Ovary (tissue), 9 donors: Measurements from ENCODE around the gene CCDC32. TPM values are rescaled to one million over a fixed set of nuclear protein-coding genes. Genes with fewer than 3 reads are reported as not detected.

Experiments used
- DNase-seq, 5 donors: peaks; one replicate each; pipeline ENCODE4 v3.0.0-alpha.2; 2019 to 2020
- H3K27ac ChIP-seq, 2 donors: fragments of 200-600 bp; one replicate each; pipeline versions ENCODE4 v1.5.1 to v1.8.0; 2019 to 2022
- H3K27me3 ChIP-seq: fragments of 200-600 bp; one replicate; pipeline ENCODE4 v1.8.0; 2022
- H3K36me3 ChIP-seq: fragments of 200-600 bp; sonication (generic); one replicate; pipeline ENCODE4 v1.5.1; 2019
- H3K4me1 ChIP-seq: one replicate; pipeline ENCODE4 v1.8.1; 2013; ENCODE audit warnings: mild to moderate bottlenecking, moderate library complexity; ENCODE audit not compliant: insufficient read depth
- H3K4me3 ChIP-seq: fragments of 200-600 bp; sonication (generic); one replicate; pipeline ENCODE4 v1.5.1; 2017
- H3K9me3 ChIP-seq, 2 donors: fragments of 200-600 bp in 1 of 2; sonication (generic) in 1 of 2; one replicate each; pipeline versions ENCODE4 v1.5.1 to v1.8.1; 2013 to 2019; ENCODE audit warnings: mild to moderate bottlenecking in 1 of 2, moderate library complexity in 1 of 2
- EP300 ChIP-seq: sonication (generic); formaldehyde crosslinking; IDR thresholded peaks from one replicate; pipeline ENCODE4 v1.6.1; 2017; ENCODE audit warnings: antibody characterized with exemption
- POLR2A ChIP-seq: fragments of 450-650 bp; IDR thresholded peaks from one replicate; pipeline ENCODE4 v1.6.1; 2017; ENCODE audit warnings: antibody characterized with exemption, mild to moderate bottlenecking, moderate library complexity
- WGBS, 3 donors: extraction: QIAGEN DNeasy Blood & Tissue Kit in 1 of 3; methylation state at CpG; one replicate each; pipeline versions ENCODE4 v1.1.5 to v1.1.7; 2013 to 2017; 5-methylcytosine and 5-hydroxymethylcytosine counted together
- intact Hi-C, 4 donors: fragments of 100-400 bp; cut with DNase I; formaldehyde crosslinking; loops; one replicate each; pipeline versions ENCODE4 v1.11.0 to v1.15.1; 2022 to 2023
- polyA plus RNA-seq, 2 donors: library from polyadenylated mRNA; stranded (reverse); fragments of 200-250 nt in 1 of 2; fragments of 350-450 nt in 1 of 2; fragmentation: Illumina TruSeq in 1 of 2; extraction: RNeasy Lipid Tissue Mini Kit (QIAGEN cat#74804) in 1 of 2; gene quantifications; one replicate each; pipeline ENCODE4 v1.2.3, GENCODE V29; 2013 to 2014
- total RNA-seq, 7 donors: library from RNA; depleted of rRNA in 2 of 7; stranded (reverse); fragments of >200 nt in 2 of 7; fragmentation: NEBNext Ultra II Directional in 3 of 7; extraction: Animal tissue kit (Norgen Biotek cat#: 25700) in 3 of 7; gene quantifications; one replicate each; pipeline versions ENCODE4 v1.1.0 to v1.2.4, GENCODE V29; 2016 to 2023
- TF ChIP-seq, protein P1 (sequence below), 3 donors: fragments of 450-650 bp in 2 of 3; fragments of 200-600 bp in 1 of 3; IDR thresholded peaks; one replicate each; pipeline versions ENCODE4 v1.5.1 to v1.8.0; 2016 to 2022; ENCODE audit warnings: antibody characterized with exemption in 3 of 3, mild to moderate bottlenecking in 1 of 3
- donor health status: DM: no; HTN: no; CAD: no; lungs with moderate emphysema.
- donor health status: DM: no; HTN: no; CAD: no.
- donor health status: Bipolar disorder and iron deficiency.
- donor health status: DM: yes; HTN: yes; CAD: no.
- donor health status: DM: no; HTN: no; CAD: no.
- donor health status: DM: yes; HTN: yes; CAD: no.

Gene CCDC32
- total and polyA plus RNA-seq, 9 donors, result 21.0 to 57.6 (median 31.0) TPM

DNA sequence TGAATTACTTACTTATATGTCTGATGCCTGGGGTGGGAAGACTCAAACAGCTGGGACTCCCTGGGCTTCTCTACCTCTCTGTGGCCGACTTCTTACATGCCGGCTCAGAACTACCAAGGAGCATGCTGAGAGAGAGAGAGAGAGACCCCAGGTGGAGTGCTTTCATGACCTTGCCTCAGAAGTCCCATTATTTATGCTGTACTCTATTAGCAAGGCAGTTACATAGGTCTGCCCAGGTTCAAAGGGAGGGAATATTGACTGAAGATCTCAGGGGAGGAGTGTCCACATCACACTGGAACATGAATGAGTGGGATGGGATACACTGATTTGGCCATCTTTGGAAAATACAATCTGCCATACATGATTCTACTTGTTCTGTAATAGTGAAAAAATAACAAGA lies 16.2 kb downstream of the CCDC32 start:
- Histone ChIP-seq H3K27me3 (no peaks in the 10 kb centered on the region), H3K4me1 (no peaks in the 10 kb centered on the region), H3K9me3 (no peaks in the 10 kb centered on the region), H3K4me3 (no peak overlapping the region), H3K27ac (no peak overlapping the region), H3K36me3 (no peaks in the 10 kb centered on the region)
- intact Hi-C loops, result no loop called here
- TF ChIP-seq POLR2A (no peak), EP300 (no peak)
- TF ChIP-seq, protein P1, sequence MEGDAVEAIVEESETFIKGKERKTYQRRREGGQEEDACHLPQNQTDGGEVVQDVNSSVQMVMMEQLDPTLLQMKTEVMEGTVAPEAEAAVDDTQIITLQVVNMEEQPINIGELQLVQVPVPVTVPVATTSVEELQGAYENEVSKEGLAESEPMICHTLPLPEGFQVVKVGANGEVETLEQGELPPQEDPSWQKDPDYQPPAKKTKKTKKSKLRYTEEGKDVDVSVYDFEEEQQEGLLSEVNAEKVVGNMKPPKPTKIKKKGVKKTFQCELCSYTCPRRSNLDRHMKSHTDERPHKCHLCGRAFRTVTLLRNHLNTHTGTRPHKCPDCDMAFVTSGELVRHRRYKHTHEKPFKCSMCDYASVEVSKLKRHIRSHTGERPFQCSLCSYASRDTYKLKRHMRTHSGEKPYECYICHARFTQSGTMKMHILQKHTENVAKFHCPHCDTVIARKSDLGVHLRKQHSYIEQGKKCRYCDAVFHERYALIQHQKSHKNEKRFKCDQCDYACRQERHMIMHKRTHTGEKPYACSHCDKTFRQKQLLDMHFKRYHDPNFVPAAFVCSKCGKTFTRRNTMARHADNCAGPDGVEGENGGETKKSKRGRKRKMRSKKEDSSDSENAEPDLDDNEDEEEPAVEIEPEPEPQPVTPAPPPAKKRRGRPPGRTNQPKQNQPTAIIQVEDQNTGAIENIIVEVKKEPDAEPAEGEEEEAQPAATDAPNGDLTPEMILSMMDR (IDR thresholded peaks at IDR 0.05), result no peak
- no peak for DNase-seq
- 85 to 100% (median 92%) methylated on average over 2 of the region's 2 CpGs for WGBS, 3 donors

DNA sequence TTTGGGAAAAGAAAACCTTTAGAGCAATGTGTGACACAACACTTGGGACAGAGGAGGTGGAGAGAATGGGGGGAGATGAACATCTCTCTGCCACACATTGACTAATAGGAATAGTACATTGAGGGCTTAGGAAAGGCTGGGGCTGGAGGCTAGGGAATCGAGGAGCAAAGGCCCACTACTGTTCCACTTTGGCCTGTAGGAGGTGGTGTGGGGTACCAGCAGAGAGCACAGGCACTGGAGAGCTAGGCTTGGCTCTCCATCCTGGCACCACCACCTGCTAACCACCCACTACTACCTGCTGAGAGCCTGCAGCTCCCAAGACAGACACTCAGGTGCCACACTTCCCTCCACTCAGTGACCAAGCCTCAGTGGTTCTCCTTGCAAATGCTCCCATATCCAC lies 19.4 kb downstream of the CCDC32 start:
- no peak overlapping the region for H3K4me3 ChIP-seq
- TF ChIP-seq, protein P1 (IDR thresholded peaks at IDR 0.05), result no peak
- no peak for TF ChIP-seq EP300
- no peak for TF ChIP-seq POLR2A
- no peaks in the 10 kb centered on the region for H3K27me3 ChIP-seq
- H3K4me1 ChIP-seq, result no peaks in the 10 kb centered on the region
- 68 to 91% (median 70%) methylated on average over 1 of the region's 1 CpG for WGBS, 3 donors
- DNase-seq, result no peak
- intact Hi-C loops, result no loop called here
- H3K27ac ChIP-seq, result no peak overlapping the region
- H3K36me3 ChIP-seq, result no peaks in the 10 kb centered on the region
- no peaks in the 10 kb centered on the region for H3K9me3 ChIP-seq

DNA sequence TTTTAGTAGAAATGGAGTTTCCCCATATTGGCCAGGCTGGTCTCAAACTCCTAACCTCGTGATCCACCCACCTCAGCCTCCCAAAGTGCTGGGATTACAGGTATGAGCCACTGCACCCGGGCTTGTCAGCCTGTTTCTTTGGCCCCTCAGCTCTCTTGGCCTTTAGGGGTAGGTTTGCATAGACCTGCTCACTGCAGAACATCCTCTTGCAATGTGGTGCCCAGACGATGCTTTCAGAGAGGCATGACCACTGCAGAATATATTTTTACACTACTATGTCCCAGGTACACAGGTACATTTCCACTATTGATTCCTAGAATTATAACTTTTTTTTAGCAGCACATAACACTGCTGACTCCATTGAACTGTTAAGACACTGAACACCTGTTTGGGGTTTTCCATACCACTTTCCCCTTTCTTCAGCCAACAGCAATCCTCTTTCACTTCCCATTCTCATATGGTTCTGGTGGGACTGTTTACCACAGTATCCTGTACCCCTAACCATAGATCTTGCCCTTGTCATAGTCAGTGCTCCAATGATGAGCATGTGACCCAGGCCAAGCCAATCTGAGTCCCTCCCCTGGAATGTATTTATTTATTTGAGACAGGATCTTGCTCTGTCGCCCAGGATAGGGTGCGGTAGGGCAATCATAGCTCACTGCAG lies 21.1 kb downstream of the CCDC32 start:
- DNase-seq, result no peak
- H3K4me3 ChIP-seq, result no peak overlapping the region
- H3K9me3 ChIP-seq, result no peaks in the 10 kb centered on the region
- no peaks in the 10 kb centered on the region for H3K4me1 ChIP-seq
- H3K36me3 ChIP-seq, result no peaks in the 10 kb centered on the region
- WGBS, 3 donors, result 76 to 83% (median 80%) methylated on average over 5 of the region's 5 CpGs
- TF ChIP-seq, protein P1 (IDR thresholded peaks at IDR 0.05), result no peak
- TF ChIP-seq POLR2A, result no peak
- no peak for TF ChIP-seq EP300
- no peaks in the 10 kb centered on the region for H3K27me3 ChIP-seq
- intact Hi-C loops, result no loop called here
- no peak overlapping the region for H3K27ac ChIP-seq

DNA sequence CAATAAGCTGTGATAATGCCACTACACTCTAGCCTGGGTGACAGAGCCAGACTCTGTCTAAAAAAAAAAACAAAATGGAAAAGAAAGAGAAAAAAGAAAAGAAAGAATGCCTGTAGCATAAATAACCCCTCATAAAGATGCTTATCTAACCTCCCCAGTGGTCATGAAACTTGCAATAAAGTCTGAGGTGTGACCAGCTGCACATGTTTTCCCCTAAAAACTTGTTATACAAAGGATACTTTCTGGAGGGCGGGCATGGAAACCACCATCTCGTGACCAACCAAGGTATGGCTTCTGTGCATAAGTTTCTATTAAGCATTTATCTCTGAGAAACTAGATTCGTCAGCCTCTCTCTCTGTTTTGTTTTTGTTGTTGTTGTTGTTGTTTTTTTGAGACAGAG lies 21.8 kb downstream of the CCDC32 start:
- Histone ChIP-seq H3K27me3 (no peaks in the 10 kb centered on the region), H3K36me3 (no peaks in the 10 kb centered on the region), H3K9me3 (no peaks in the 10 kb centered on the region), H3K27ac (no peak overlapping the region), H3K4me1 (no peaks in the 10 kb centered on the region), H3K4me3 (no peak overlapping the region)
- TF ChIP-seq EP300, result no peak
- TF ChIP-seq, protein P1 (IDR thresholded peaks at IDR 0.05), result no peak
- TF ChIP-seq POLR2A, result no peak
- DNase-seq, result no peak
- intact Hi-C loops, result no loop called here
- WGBS, 3 donors, result 89 to 92% (median 92%) methylated on average over 3 of the region's 3 CpGs
